ENCODE measurements around the gene NFIB.

DNA sequence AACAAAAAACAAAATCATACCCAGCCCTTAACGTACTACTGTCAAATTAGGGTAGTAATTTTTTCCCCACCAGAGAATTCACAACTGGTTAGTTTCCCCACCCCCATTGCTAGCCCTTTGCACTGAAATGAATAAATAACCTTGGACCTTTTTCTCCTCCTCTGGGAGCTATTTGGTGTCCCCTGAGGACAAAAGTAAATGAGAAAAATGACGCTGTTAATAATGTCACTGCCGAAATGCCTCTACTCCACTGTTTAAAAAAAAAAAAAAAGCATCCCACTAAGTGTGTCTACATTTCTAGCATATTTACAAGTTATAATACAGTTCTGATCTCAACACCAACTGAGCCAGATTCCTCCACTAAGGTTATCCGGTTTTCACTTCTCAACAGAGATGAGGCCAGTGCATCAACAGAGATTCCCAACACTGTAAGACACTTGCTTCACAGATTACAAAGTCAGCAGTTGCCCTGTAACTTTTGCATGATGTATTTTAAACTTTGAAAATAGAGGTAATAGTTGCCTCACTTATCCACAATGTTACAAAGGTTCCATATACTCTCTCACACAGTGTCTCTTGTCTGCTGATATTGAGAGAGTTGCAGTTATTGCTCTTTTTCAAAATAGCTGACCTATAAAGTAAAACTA is 5.1 kb upstream of the NFIB start:
- TF ChIP-seq, protein P1, sequence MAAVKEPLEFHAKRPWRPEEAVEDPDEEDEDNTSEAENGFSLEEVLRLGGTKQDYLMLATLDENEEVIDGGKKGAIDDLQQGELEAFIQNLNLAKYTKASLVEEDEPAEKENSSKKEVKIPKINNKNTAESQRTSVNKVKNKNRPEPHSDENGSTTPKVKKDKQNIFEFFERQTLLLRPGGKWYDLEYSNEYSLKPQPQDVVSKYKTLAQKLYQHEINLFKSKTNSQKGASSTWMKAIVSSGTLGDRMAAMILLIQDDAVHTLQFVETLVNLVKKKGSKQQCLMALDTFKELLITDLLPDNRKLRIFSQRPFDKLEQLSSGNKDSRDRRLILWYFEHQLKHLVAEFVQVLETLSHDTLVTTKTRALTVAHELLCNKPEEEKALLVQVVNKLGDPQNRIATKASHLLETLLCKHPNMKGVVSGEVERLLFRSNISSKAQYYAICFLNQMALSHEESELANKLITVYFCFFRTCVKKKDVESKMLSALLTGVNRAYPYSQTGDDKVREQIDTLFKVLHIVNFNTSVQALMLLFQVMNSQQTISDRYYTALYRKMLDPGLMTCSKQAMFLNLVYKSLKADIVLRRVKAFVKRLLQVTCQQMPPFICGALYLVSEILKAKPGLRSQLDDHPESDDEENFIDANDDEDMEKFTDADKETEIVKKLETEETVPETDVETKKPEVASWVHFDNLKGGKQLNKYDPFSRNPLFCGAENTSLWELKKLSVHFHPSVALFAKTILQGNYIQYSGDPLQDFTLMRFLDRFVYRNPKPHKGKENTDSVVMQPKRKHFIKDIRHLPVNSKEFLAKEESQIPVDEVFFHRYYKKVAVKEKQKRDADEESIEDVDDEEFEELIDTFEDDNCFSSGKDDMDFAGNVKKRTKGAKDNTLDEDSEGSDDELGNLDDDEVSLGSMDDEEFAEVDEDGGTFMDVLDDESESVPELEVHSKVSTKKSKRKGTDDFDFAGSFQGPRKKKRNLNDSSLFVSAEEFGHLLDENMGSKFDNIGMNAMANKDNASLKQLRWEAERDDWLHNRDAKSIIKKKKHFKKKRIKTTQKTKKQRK (IDR thresholded peaks at IDR 0.05; ENCODE audit: low read length) = no peak
- no peak for TF ChIP-seq ZNF230 (CRISPR knock-in tag; IDR thresholded peaks at IDR 0.05)
- no peak for TF ChIP-seq EZH2 (conservative IDR thresholded peaks at IDR 0.05; ENCODE audit: low read depth, low read length)
- no peak for TF ChIP-seq ZNF329 (CRISPR knock-in tag; IDR thresholded peaks at IDR 0.05; ENCODE audit: low read depth)
- TF ChIP-seq CREB1 (IDR thresholded peaks at IDR 0.05) = no peak
- TF ChIP-seq CREB1 (CRISPR knock-in tag; IDR thresholded peaks at IDR 0.05) = no peak
- TF ChIP-seq, protein P2, sequence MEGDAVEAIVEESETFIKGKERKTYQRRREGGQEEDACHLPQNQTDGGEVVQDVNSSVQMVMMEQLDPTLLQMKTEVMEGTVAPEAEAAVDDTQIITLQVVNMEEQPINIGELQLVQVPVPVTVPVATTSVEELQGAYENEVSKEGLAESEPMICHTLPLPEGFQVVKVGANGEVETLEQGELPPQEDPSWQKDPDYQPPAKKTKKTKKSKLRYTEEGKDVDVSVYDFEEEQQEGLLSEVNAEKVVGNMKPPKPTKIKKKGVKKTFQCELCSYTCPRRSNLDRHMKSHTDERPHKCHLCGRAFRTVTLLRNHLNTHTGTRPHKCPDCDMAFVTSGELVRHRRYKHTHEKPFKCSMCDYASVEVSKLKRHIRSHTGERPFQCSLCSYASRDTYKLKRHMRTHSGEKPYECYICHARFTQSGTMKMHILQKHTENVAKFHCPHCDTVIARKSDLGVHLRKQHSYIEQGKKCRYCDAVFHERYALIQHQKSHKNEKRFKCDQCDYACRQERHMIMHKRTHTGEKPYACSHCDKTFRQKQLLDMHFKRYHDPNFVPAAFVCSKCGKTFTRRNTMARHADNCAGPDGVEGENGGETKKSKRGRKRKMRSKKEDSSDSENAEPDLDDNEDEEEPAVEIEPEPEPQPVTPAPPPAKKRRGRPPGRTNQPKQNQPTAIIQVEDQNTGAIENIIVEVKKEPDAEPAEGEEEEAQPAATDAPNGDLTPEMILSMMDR (CRISPR knock-in tag; IDR thresholded peaks at IDR 0.05) = no peak
- no peak for TF ChIP-seq ZNF660 (CRISPR knock-in tag; IDR thresholded peaks at IDR 0.05; ENCODE audit: borderline replicate concordance, low read depth)

Measured in HepG2 (cell line).